Retinal pigment epithelial cell (primary cell): ENCODE measurements around the gene STT3B.

Source experiments
- DNase-seq: peaks from one replicate; pipeline ENCODE4 v3.0.0-alpha.2; 2010; ENCODE audit warnings: low read depth
- H3K4me3 ChIP-seq: 2 replicates; pipeline ENCODE4 v1.5.1; 2011; ENCODE audit warnings: mild to moderate bottlenecking, low read length, control low read depth, moderate library complexity
- TF ChIP-seq, protein P1 (sequence below): conservative IDR thresholded peaks from 2 replicates; pipeline ENCODE4 v1.5.1; 2011; ENCODE audit warnings: low read depth, low read length, control low read depth, inconsistent platforms

The STT3B gene

DNA sequence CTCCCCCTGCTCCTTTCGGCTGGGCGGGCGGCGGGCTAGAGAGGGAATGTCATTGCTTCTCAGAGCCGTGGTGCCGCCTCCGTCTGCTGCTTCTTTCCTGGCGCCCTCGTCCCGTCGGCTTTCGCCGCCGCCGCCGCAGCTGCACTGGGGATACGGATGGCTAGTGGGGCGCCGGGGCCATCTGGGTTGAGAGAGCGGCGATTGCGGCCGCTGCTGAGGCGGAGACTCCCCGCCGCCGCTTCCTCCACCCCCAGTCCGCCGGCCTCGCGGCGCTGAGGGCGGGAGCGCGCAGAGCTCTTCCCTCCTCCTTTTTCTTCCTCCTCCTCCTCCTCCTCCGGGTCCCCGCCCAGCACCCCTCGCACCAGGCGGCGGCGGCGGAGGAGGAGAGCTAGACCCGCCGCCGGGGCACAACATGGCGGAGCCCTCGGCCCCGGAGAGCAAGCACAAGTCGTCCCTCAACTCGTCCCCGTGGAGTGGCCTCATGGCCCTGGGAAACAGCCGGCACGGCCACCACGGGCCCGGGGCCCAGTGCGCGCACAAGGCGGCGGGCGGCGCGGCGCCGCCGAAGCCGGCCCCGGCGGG is at the start of gene STT3B:
Gene STT3B, plus strand, starts transcription at position 339 of the 582 bp plus-strand sequence. Its CDS starts 74 bp downstream, at position 413.
- peak within 1 kb of the TSS; percentile 87 for H3K4me3 ChIP-seq
- DNase-seq: peak; percentile 31
- TF ChIP-seq, protein P1, sequence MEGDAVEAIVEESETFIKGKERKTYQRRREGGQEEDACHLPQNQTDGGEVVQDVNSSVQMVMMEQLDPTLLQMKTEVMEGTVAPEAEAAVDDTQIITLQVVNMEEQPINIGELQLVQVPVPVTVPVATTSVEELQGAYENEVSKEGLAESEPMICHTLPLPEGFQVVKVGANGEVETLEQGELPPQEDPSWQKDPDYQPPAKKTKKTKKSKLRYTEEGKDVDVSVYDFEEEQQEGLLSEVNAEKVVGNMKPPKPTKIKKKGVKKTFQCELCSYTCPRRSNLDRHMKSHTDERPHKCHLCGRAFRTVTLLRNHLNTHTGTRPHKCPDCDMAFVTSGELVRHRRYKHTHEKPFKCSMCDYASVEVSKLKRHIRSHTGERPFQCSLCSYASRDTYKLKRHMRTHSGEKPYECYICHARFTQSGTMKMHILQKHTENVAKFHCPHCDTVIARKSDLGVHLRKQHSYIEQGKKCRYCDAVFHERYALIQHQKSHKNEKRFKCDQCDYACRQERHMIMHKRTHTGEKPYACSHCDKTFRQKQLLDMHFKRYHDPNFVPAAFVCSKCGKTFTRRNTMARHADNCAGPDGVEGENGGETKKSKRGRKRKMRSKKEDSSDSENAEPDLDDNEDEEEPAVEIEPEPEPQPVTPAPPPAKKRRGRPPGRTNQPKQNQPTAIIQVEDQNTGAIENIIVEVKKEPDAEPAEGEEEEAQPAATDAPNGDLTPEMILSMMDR: no peak

- DNase-seq: no peak
- H3K4me3 ChIP-seq: no peak overlapping the region
- TF ChIP-seq, protein P1: no peak
Measured at GRCh38 chr3:31483776-31484175, 48.9 kb upstream of the STT3B start.

- no peak overlapping the region for H3K4me3 ChIP-seq
- TF ChIP-seq, protein P1: no peak
- DNase-seq: no peak
Measured at GRCh38 chr3:31485196-31485595, 47.5 kb upstream of the STT3B start.

DNA sequence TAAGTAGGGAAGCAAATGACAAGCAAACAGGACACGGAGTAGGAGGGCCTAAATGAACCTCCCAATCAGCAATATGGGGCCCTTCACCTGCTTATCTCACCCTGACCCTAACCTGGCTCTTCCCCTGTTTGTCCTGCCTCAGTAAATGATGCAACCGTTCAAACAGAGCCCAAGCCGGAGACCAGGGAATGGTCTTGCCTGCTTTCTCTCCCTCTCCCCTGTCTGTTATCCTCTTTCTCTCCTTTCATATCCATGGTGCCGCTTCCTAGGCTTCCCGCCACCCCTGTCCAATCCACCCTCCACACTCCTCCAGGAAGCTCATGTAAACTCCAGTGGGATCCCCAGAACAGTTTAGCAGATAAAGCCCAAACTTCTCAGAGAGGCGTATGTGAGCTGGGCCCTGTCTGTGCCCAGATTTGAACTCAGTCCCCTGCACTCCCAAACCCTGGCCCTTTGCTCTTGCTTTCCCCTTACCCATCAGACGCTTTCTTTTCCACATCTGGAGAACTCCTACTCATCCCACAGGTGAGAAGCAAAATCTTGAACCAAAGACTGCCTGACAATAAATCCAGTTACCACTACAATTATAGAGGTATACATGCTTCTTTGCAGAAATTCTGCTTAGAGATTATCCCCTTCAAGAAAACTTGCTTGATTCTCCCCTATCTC is 45.7 kb upstream of the STT3B start:
- TF ChIP-seq, protein P1: no peak
- DNase-seq: no peak

DNA sequence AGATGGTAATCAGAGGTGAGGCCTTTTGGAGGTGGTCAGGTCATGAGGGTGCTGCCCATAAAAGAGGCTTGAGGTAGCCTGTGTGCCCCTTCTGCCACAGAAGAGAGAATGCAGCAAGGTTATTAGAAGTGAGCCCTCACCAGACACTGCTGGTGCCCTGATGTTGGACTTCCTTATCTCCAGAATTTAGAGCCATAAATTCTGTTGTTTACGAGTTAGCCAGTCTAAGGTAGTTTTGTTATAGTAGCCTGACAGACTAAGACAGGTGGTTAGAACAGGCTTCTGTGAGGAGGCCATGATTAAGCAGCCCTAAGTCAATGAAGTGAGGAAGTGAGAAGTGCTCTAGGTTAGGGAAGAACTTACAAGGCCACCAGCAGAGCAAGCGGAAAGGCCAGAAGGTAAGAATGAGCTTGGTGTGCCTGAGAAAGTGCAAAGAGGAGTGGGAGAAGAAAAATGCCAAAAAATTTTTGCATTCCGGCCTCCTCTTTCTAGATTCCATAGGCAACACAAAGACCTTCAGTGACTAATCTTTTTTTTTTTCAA is 44.2 kb upstream of the STT3B start:
- no peak overlapping the region for H3K4me3 ChIP-seq
- TF ChIP-seq, protein P1: no peak
- DNase-seq: no peak

More for the DNA sequence above, 45.7 kb upstream of the STT3B start:
- no peak overlapping the region for H3K4me3 ChIP-seq

GRCh38 chr3:31490502-31490901 is 42.2 kb upstream of the STT3B start:
- H3K4me3 ChIP-seq: no peak overlapping the region
- no peak for DNase-seq
- TF ChIP-seq, protein P1: no peak

GRCh38 chr3:31491660-31492059 is 41.1 kb upstream of the STT3B start:
- H3K4me3 ChIP-seq: no peak overlapping the region
- TF ChIP-seq, protein P1: no peak
- no peak for DNase-seq
